SK-N-SH (cell line): Measurements from ENCODE around the gene RASGEF1C. TPM values are rescaled to one million over a fixed set of nuclear protein-coding genes. Genes with fewer than 3 reads are reported as not detected.

Experiments
- CTCF ChIA-PET: fragments of 300-600, 350-600 bp; formaldehyde crosslinking; extraction: SDS; loops from one replicate; lab custom pipeline; 2021; lab: Yijun Ruan, JAX
- POLR2A ChIA-PET: fragments of 350-600 bp; sonication (Branson Sonifier 250); formaldehyde crosslinking; extraction: SDS; loops from one replicate; lab custom pipeline; 2020; ENCODE audit warnings: antibody characterized with exemption, inconsistent platforms; lab: Yijun Ruan, JAX
- DNase-seq: peaks from one replicate; pipeline ENCODE4 v3.0.0; 2012
- H2AFZ ChIP-seq: fragments of 200-600 bp; sonication (generic); 2 replicates; pipeline ENCODE4 v1.8.1; 2016; ENCODE audit warnings: antibody characterized with exemption, mild to moderate bottlenecking, low read depth
- H3F3A ChIP-seq: fragments of 200-600 bp; sonication (generic); replicated peaks from 2 replicates; pipeline ENCODE3; 2016; ENCODE audit warnings: antibody characterized with exemption, mild to moderate bottlenecking; ENCODE audit not compliant: insufficient read depth
- H3K27ac ChIP-seq, 2 experiments: fragments of 200-500 bp in 1 of 2; fragments of 200-600 bp in 1 of 2; sonication (Bioruptor generic) in 1 of 2; sonication (generic), shearing (Covaris generic) in 1 of 2; 2 replicates each; pipeline versions ENCODE4 v1.5.1 to v1.6.1; 2014 to 2016; ENCODE audit warnings: low read depth in 2 of 2, inconsistent platforms in 1 of 2, low read length in 1 of 2, mild to moderate bottlenecking in 1 of 2, mixed read lengths in 1 of 2
- H3K27me3 ChIP-seq: fragments of 200-600 bp; sonication (generic), shearing (Covaris generic); 2 replicates; pipeline ENCODE4 v1.6.1; 2016; ENCODE audit warnings: mixed run types; ENCODE audit not compliant: insufficient read depth
- H3K36me3 ChIP-seq, 2 experiments: fragments of 200-500 bp in 1 of 2; fragments of 200-600 bp in 1 of 2; sonication (Bioruptor generic) in 1 of 2; sonication (generic) in 1 of 2; replicated peaks in 1 of 2; 2 replicates each; pipeline versions ENCODE3 to v1.5.1; 2014 to 2016; ENCODE audit warnings: low read length in 1 of 2, mild to moderate bottlenecking in 1 of 2; ENCODE audit not compliant: insufficient read depth in 2 of 2, control insufficient read depth in 1 of 2
- H3K4me1 ChIP-seq, 2 experiments: fragments of 200-500 bp in 1 of 2; fragments of 200-600 bp in 1 of 2; sonication (Bioruptor generic) in 1 of 2; sonication (generic), shearing (Covaris generic) in 1 of 2; 2 replicates each; pipeline versions ENCODE4 v1.5.1 to v1.6.1; 2014 to 2016; ENCODE audit warnings: low read depth in 1 of 2, low read length in 1 of 2, mixed run types in 1 of 2; ENCODE audit not compliant: insufficient read depth in 2 of 2, control insufficient read depth in 1 of 2
- H3K4me2 ChIP-seq: fragments of 200-600 bp; sonication (generic), shearing (Covaris generic); 2 replicates; pipeline ENCODE4 v1.6.1; 2017; ENCODE audit warnings: mixed run types
- H3K4me3 ChIP-seq, 2 experiments: fragments of 200-500 bp in 1 of 2; fragments of 200-600 bp in 1 of 2; sonication (Bioruptor generic) in 1 of 2; sonication (generic), shearing (Covaris generic) in 1 of 2; 2 replicates each; pipeline versions ENCODE4 v1.5.1 to v1.8.1; 2014 to 2016; ENCODE audit warnings: low read depth in 2 of 2, inconsistent platforms in 1 of 2, low read length in 1 of 2, mild to moderate bottlenecking in 1 of 2, mixed read lengths in 1 of 2, moderate library complexity in 1 of 2
- H3K79me2 ChIP-seq: fragments of 200-600 bp; sonication (generic); 2 replicates; pipeline ENCODE4 v1.8.1; 2017; ENCODE audit warnings: mild to moderate bottlenecking; ENCODE audit not compliant: insufficient read depth
- H3K9ac ChIP-seq: fragments of 200-600 bp; sonication (generic); 2 replicates; pipeline ENCODE4 v1.6.1; 2017; ENCODE audit warnings: mixed run types
- H3K9me2 ChIP-seq: fragments of 200-600 bp; sonication (generic); 2 replicates; pipeline ENCODE4 v1.6.1; 2017; ENCODE audit warnings: mixed run types
- H3K9me3 ChIP-seq: fragments of 200-600 bp; sonication (generic); 2 replicates; pipeline ENCODE4 v1.6.1; 2017; ENCODE audit warnings: mixed run types, mild to moderate bottlenecking, moderate library complexity
- H4K20me1 ChIP-seq: fragments of 200-600 bp; sonication (generic); 2 replicates; pipeline ENCODE4 v1.6.1; 2017; ENCODE audit warnings: mild to moderate bottlenecking, mixed run types; ENCODE audit not compliant: insufficient read depth
- CHD2 ChIP-seq: fragments of 150-350 bp; IDR thresholded peaks from 2 replicates; pipeline ENCODE4 v1.6.1; 2018; ENCODE audit warnings: low read length; ENCODE audit not compliant: partially characterized antibody
- EZH2phosphoT487 ChIP-seq: fragments of 200-600 bp; sonication (generic); IDR thresholded peaks from 2 replicates; pipeline ENCODE4 v1.6.1; 2017; ENCODE audit warnings: low read depth, mixed run types, mild to moderate bottlenecking, antibody characterized with exemption, moderate library complexity, borderline replicate concordance
- FOSL2 ChIP-seq: IDR thresholded peaks from 2 replicates; pipeline ENCODE4 v1.4.0; 2012; ENCODE audit warnings: low read depth, mild to moderate bottlenecking, moderate library complexity, borderline replicate concordance
- FOXJ3 ChIP-seq: sonication (generic); formaldehyde crosslinking; IDR thresholded peaks from 2 replicates; pipeline ENCODE4 v1.5.1; 2020; ENCODE audit warnings: mild to moderate bottlenecking, missing genetic modification reagents
- FOXM1 ChIP-seq: IDR thresholded peaks from 2 replicates; pipeline ENCODE4 v1.4.0; 2012; ENCODE audit warnings: low read depth, mild to moderate bottlenecking
- GABPA ChIP-seq: IDR thresholded peaks from 2 replicates; pipeline ENCODE4 v1.4.0; 2012; ENCODE audit warnings: low read depth, mild to moderate bottlenecking
- GATA2 ChIP-seq: sonication (generic); formaldehyde crosslinking; IDR thresholded peaks from 2 replicates; pipeline ENCODE4 v1.5.0; 2020; ENCODE audit warnings: mild to moderate bottlenecking, missing genetic modification reagents
- MXI1 ChIP-seq: IDR thresholded peaks from 2 replicates; pipeline ENCODE4 v1.6.1; 2012; ENCODE audit warnings: mild to moderate bottlenecking, low read depth, low read length, improper control_type of control experiment
- NFIC ChIP-seq: IDR thresholded peaks from 2 replicates; pipeline ENCODE4 v1.4.0; 2012; ENCODE audit warnings: borderline replicate concordance
- NRF1 ChIP-seq: IDR thresholded peaks from 2 replicates; pipeline ENCODE4 v1.6.1; 2012; ENCODE audit warnings: low read depth, mild to moderate bottlenecking, low read length
- PBX3 ChIP-seq: IDR thresholded peaks from 2 replicates; pipeline ENCODE4; 2012
- RAD21 ChIP-seq: IDR thresholded peaks from 2 replicates; pipeline ENCODE4 v1.6.1; 2012; ENCODE audit warnings: mild to moderate bottlenecking, low read length
- RFX5 ChIP-seq: IDR thresholded peaks from 2 replicates; pipeline ENCODE4 v1.6.1; 2012; ENCODE audit warnings: mild to moderate bottlenecking, improper control_type of control experiment, low read length
- SMC3 ChIP-seq: IDR thresholded peaks from 2 replicates; pipeline ENCODE4 v1.6.1; 2012; ENCODE audit warnings: low read depth, low read length, improper control_type of control experiment
- TCF12 ChIP-seq: IDR thresholded peaks from 2 replicates; pipeline ENCODE4 v1.4.0; 2012
- USF2 ChIP-seq: fragments of 150-350 bp; IDR thresholded peaks from 2 replicates; pipeline ENCODE4 v1.6.1; 2017; ENCODE audit warnings: antibody characterized with exemption, low read length, low read depth, borderline replicate concordance
- YY1 ChIP-seq: IDR thresholded peaks from 2 replicates; pipeline ENCODE4 v1.4.0; 2012; ENCODE audit warnings: low read depth, mild to moderate bottlenecking
- WGBS: methylation state at CpG from one replicate; pipeline ENCODE4 v1.1.6; 2017; ENCODE audit warnings: low lambda C conversion rate; 5-methylcytosine and 5-hydroxymethylcytosine counted together
- polyA plus RNA-seq, 3 experiments: library from polyadenylated mRNA; depleted of rRNA; stranded (reverse); fragments of >200 nt; gene quantifications; 2 replicates each; pipeline ENCODE4 v1.2.3, GENCODE V29; 2012
- TF ChIP-seq, protein P1 (sequence below): fragments of 200-600 bp; sonication (generic); IDR thresholded peaks from 2 replicates; pipeline ENCODE4 v1.6.1; 2017; ENCODE audit warnings: antibody characterized with exemption, mild to moderate bottlenecking, moderate library complexity

RASGEF1C gene
- polyA plus RNA-seq, 1 of the 3 experiments (the other 2 are of a cell fraction): not detected

- H3K4me3 ChIP-seq: no peak overlapping the region
- TF ChIP-seq, protein P1, sequence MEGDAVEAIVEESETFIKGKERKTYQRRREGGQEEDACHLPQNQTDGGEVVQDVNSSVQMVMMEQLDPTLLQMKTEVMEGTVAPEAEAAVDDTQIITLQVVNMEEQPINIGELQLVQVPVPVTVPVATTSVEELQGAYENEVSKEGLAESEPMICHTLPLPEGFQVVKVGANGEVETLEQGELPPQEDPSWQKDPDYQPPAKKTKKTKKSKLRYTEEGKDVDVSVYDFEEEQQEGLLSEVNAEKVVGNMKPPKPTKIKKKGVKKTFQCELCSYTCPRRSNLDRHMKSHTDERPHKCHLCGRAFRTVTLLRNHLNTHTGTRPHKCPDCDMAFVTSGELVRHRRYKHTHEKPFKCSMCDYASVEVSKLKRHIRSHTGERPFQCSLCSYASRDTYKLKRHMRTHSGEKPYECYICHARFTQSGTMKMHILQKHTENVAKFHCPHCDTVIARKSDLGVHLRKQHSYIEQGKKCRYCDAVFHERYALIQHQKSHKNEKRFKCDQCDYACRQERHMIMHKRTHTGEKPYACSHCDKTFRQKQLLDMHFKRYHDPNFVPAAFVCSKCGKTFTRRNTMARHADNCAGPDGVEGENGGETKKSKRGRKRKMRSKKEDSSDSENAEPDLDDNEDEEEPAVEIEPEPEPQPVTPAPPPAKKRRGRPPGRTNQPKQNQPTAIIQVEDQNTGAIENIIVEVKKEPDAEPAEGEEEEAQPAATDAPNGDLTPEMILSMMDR: no peak
- TF ChIP-seq RFX5: no peak
- TF ChIP-seq PBX3: no peak
- TF ChIP-seq FOXM1: no peak
- TF ChIP-seq NFIC: no peak
- no peak for TF ChIP-seq GABPA
- TF ChIP-seq USF2: no peak
- TF ChIP-seq SMC3: no peak
- TF ChIP-seq MXI1: no peak
- no peak for TF ChIP-seq FOXJ3 (CRISPR knock-in tag)
- no peak for TF ChIP-seq YY1
- no peak for TF ChIP-seq EZH2phosphoT487
- TF ChIP-seq TCF12: no peak
- TF ChIP-seq GATA2 (CRISPR knock-in tag): no peak
- TF ChIP-seq FOSL2: no peak
- no peak for TF ChIP-seq RAD21
- no peak for TF ChIP-seq NRF1
- no peak for TF ChIP-seq CHD2
- no peaks in the 10 kb centered on the region for H3K9me3 ChIP-seq
- H3K79me2 ChIP-seq: no peaks in the 10 kb centered on the region
- no peak overlapping the region for H3K27ac ChIP-seq
- H3K4me1 ChIP-seq: peaks cover 0 to 15% of the 10 kb centered on the region in 2 experiments; a peak in 1 of 4 replicates
- no peaks in the 10 kb centered on the region for H3F3A ChIP-seq
- DNase-seq: no peak
- ChIA-PET POLR2A (no interaction called here), CTCF (interaction anchor here (0.7 kb wide), 1 partner anchor 411 kb away, joined by 3 read pairs; no protein-coding TSS in a partner anchor)
- H3K9ac ChIP-seq: no peak overlapping the region
- no peaks in the 10 kb centered on the region for H3K9me2 ChIP-seq
- WGBS: 54% methylated on average over 20 of the region's 32 CpGs
- H3K36me3 ChIP-seq: no peaks in the 10 kb centered on the region
- H3K27me3 ChIP-seq: no peaks in the 10 kb centered on the region
- H2AFZ ChIP-seq: no peak overlapping the region
- H4K20me1 ChIP-seq: no peaks in the 10 kb centered on the region
- no peak overlapping the region for H3K4me2 ChIP-seq
These were observed 38.8 kb downstream of the RASGEF1C start for GRCh38 chr5:180170106-180170809.
